ENCODE measurements around the gene NTNG1. TPM values are rescaled to one million over a fixed set of nuclear protein-coding genes. Genes with fewer than 3 reads are reported as not detected.

Gene NTNG1
- total and polyA plus RNA-seq, 5 donors = 0.05 to 0.41 (median 0.37) TPM; not detected in 2

GRCh38 chr1:107442551-107442950 is 301.7 kb downstream of the NTNG1 start:
- no peak for ATAC-seq
- no peaks in the 10 kb centered on the region for H3K9me3 ChIP-seq (ENCODE audit: control insufficient read depth, low read length)
- 73% methylated on average over 1 of the region's 1 CpG for WGBS

GRCh38 chr1:107443027-107443426 is 302.2 kb downstream of the NTNG1 start:
- Histone ChIP-seq H3K9me3 (ENCODE audit: control insufficient read depth, low read length) (no peaks in the 10 kb centered on the region), H3K4me1 (ENCODE audit: control insufficient read depth, insufficient read depth, low read length) (no peaks in the 10 kb centered on the region), H3K27ac (ENCODE audit: low read length) (no peak overlapping the region), H3K4me3 (ENCODE audit: low read length) (no peak overlapping the region), H3K27me3 (ENCODE audit: control insufficient read depth, insufficient read depth) (no peaks in the 10 kb centered on the region)
- WGBS = 49% methylated on average over 5 of the region's 5 CpGs
- ATAC-seq = no peak
- DNase-seq = no peak
- intact Hi-C loops (cut with DNase I) = no loop called here

More at GRCh38 chr1:107442551-107442950, 301.7 kb downstream of the NTNG1 start:
- Histone ChIP-seq H3K4me3 (ENCODE audit: low read length) (no peak overlapping the region), H3K4me1 (ENCODE audit: control insufficient read depth, insufficient read depth, low read length) (no peaks in the 10 kb centered on the region), H3K27me3 (ENCODE audit: control insufficient read depth, insufficient read depth) (no peaks in the 10 kb centered on the region), H3K27ac (ENCODE audit: low read length) (no peak overlapping the region)
- intact Hi-C loops (cut with DNase I) = no loop called here
- DNase-seq = no peak

- Histone ChIP-seq H3K9me3 (ENCODE audit: control insufficient read depth, low read length) (no peaks in the 10 kb centered on the region), H3K27me3 (ENCODE audit: control insufficient read depth, insufficient read depth) (no peaks in the 10 kb centered on the region), H3K4me1 (ENCODE audit: control insufficient read depth, insufficient read depth, low read length) (no peaks in the 10 kb centered on the region), H3K4me3 (ENCODE audit: low read length) (no peak overlapping the region), H3K27ac (ENCODE audit: low read length) (no peak overlapping the region)
- 59% methylated on average over 2 of the region's 2 CpGs for WGBS
- DNase-seq (no peak), ATAC-seq (no peak)
- intact Hi-C loops (cut with DNase I) = no loop called here
Observed at GRCh38 chr1:107443860-107444259, 303.0 kb downstream of the NTNG1 start.

- DNase-seq (no peak), ATAC-seq (no peak)
- Histone ChIP-seq H3K4me1 (ENCODE audit: control insufficient read depth, insufficient read depth, low read length) (no peaks in the 10 kb centered on the region), H3K27ac (ENCODE audit: low read length) (no peak overlapping the region), H3K9me3 (ENCODE audit: control insufficient read depth, low read length) (no peaks in the 10 kb centered on the region), H3K4me3 (ENCODE audit: low read length) (no peak overlapping the region), H3K27me3 (ENCODE audit: control insufficient read depth, insufficient read depth) (no peaks in the 10 kb centered on the region)
- WGBS = 89% methylated on average over 1 of the region's 1 CpG
- intact Hi-C loops (cut with DNase I) = no loop called here
Observed at GRCh38 chr1:107444302-107444701, 303.5 kb downstream of the NTNG1 start.

- intact Hi-C loops (cut with DNase I) = no loop called here
- Histone ChIP-seq H3K4me3 (ENCODE audit: low read length) (no peak overlapping the region), H3K27ac (ENCODE audit: low read length) (no peak overlapping the region), H3K9me3 (ENCODE audit: control insufficient read depth, low read length) (no peaks in the 10 kb centered on the region), H3K4me1 (ENCODE audit: control insufficient read depth, insufficient read depth, low read length) (no peaks in the 10 kb centered on the region), H3K27me3 (ENCODE audit: control insufficient read depth, insufficient read depth) (no peaks in the 10 kb centered on the region)
- WGBS = 84% methylated on average over 3 of the region's 3 CpGs
- DNase-seq = no peak
- no peak for ATAC-seq
Observed at GRCh38 chr1:107449326-107449725, 308.5 kb downstream of the NTNG1 start.

GRCh38 chr1:107450899-107451664 is 310.2 kb downstream of the NTNG1 start:
- intact Hi-C loops (cut with DNase I) = no loop called here
- Histone ChIP-seq H3K27me3 (ENCODE audit: control insufficient read depth, insufficient read depth) (no peaks in the 10 kb centered on the region), H3K9me3 (ENCODE audit: control insufficient read depth, low read length) (no peaks in the 10 kb centered on the region), H3K27ac (ENCODE audit: low read length) (no peak overlapping the region), H3K4me3 (ENCODE audit: low read length) (no peak overlapping the region), H3K4me1 (ENCODE audit: control insufficient read depth, insufficient read depth, low read length) (no peaks in the 10 kb centered on the region)
- WGBS = 62% methylated on average over 5 of the region's 5 CpGs
- DNase-seq = no peak
- ATAC-seq = no peak

GRCh38 chr1:107451715-107452114 is 310.9 kb downstream of the NTNG1 start:
- no peak overlapping the region for H3K4me3 ChIP-seq (ENCODE audit: low read length)
- no peak overlapping the region for H3K27ac ChIP-seq (ENCODE audit: low read length)
- no peaks in the 10 kb centered on the region for H3K9me3 ChIP-seq (ENCODE audit: control insufficient read depth, low read length)
- no peaks in the 10 kb centered on the region for H3K27me3 ChIP-seq (ENCODE audit: control insufficient read depth, insufficient read depth)
- WGBS = 65% methylated on average over 2 of the region's 2 CpGs
- DNase-seq (no peak), ATAC-seq (no peak)
- H3K4me1 ChIP-seq (ENCODE audit: control insufficient read depth, insufficient read depth, low read length) = no peaks in the 10 kb centered on the region
- intact Hi-C loops (cut with DNase I) = no loop called here

- ATAC-seq (no peak), DNase-seq (no peak)
- WGBS = 81% methylated on average over 4 of the region's 4 CpGs
- intact Hi-C loops (cut with DNase I) = no loop called here
- no peaks in the 10 kb centered on the region for H3K9me3 ChIP-seq (ENCODE audit: control insufficient read depth, low read length)
- no peak overlapping the region for H3K27ac ChIP-seq (ENCODE audit: low read length)
- no peak overlapping the region for H3K4me3 ChIP-seq (ENCODE audit: low read length)
- H3K27me3 ChIP-seq (ENCODE audit: control insufficient read depth, insufficient read depth) = no peaks in the 10 kb centered on the region
- no peaks in the 10 kb centered on the region for H3K4me1 ChIP-seq (ENCODE audit: control insufficient read depth, insufficient read depth, low read length)
Observed at GRCh38 chr1:107454791-107455190, 314.0 kb downstream of the NTNG1 start.

- Histone ChIP-seq H3K27ac (ENCODE audit: low read length) (no peak overlapping the region), H3K27me3 (ENCODE audit: control insufficient read depth, insufficient read depth) (no peaks in the 10 kb centered on the region), H3K4me1 (ENCODE audit: control insufficient read depth, insufficient read depth, low read length) (no peaks in the 10 kb centered on the region), H3K4me3 (ENCODE audit: low read length) (no peak overlapping the region), H3K9me3 (ENCODE audit: control insufficient read depth, low read length) (no peaks in the 10 kb centered on the region)
- no peak for ATAC-seq
- intact Hi-C loops (cut with DNase I) = no loop called here
- DNase-seq = no peak
- 63% methylated on average over 3 of the region's 3 CpGs for WGBS
Observed at GRCh38 chr1:107457989-107458388, 317.1 kb downstream of the NTNG1 start.

GRCh38 chr1:107459204-107459904 is 318.5 kb downstream of the NTNG1 start:
- no peak for ATAC-seq
- H3K9me3 ChIP-seq (ENCODE audit: control insufficient read depth, low read length) = no peaks in the 10 kb centered on the region
- H3K27me3 ChIP-seq (ENCODE audit: control insufficient read depth, insufficient read depth) = no peaks in the 10 kb centered on the region
- no peak overlapping the region for H3K4me3 ChIP-seq (ENCODE audit: low read length)
- intact Hi-C loops (cut with DNase I) = no loop called here
- 61% methylated on average over 4 of the region's 4 CpGs for WGBS
- H3K4me1 ChIP-seq (ENCODE audit: control insufficient read depth, insufficient read depth, low read length) = no peaks in the 10 kb centered on the region
- no peak overlapping the region for H3K27ac ChIP-seq (ENCODE audit: low read length)
- no peak for DNase-seq

GRCh38 chr1:107460035-107460434 is 319.2 kb downstream of the NTNG1 start:
- DNase-seq (no peak), ATAC-seq (no peak)
- 79% methylated on average over 8 of the region's 8 CpGs for WGBS
- Histone ChIP-seq H3K9me3 (ENCODE audit: control insufficient read depth, low read length) (no peaks in the 10 kb centered on the region), H3K27ac (ENCODE audit: low read length) (no peak overlapping the region), H3K4me1 (ENCODE audit: control insufficient read depth, insufficient read depth, low read length) (no peaks in the 10 kb centered on the region), H3K4me3 (ENCODE audit: low read length) (no peak overlapping the region), H3K27me3 (ENCODE audit: control insufficient read depth, insufficient read depth) (no peaks in the 10 kb centered on the region)
- intact Hi-C loops (cut with DNase I) = no loop called here
